Activated CD8-positive, alpha-beta memory T cell treated with anti-CD3 and anti-CD28 coated beads for 4 hours (primary cell): ENCODE results near the gene MXRA8.

Experiments used
- DNase-seq, 2 donors: peaks; one replicate each; pipeline ENCODE4 v3.0.0-alpha.2; 2020; ENCODE audit warnings: low read depth in 2 of 2

Gene MXRA8

DNA sequence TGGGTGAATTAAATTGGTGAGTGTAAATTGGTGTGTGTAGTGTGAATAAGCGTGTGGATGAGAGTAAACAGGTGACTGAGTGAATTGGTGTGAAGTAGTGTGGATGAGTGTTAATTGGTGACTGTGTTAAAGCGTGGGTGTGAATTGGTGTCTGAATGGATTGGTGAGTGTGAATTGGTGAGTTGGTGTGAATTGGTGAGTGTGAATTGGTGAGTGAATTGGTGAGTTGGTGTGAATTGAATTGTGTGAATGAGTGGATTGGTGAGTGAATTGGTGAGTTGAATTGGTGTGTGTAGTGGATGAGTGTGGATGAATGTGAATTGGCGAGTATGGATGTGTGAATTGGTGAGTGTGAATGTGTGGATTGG lies 8.3 kb upstream of the MXRA8 start:
- no peak for DNase-seq

- no peak for DNase-seq
Observed at GRCh38 chr1:1365875-1366698, 7.7 kb upstream of the MXRA8 start.

DNA sequence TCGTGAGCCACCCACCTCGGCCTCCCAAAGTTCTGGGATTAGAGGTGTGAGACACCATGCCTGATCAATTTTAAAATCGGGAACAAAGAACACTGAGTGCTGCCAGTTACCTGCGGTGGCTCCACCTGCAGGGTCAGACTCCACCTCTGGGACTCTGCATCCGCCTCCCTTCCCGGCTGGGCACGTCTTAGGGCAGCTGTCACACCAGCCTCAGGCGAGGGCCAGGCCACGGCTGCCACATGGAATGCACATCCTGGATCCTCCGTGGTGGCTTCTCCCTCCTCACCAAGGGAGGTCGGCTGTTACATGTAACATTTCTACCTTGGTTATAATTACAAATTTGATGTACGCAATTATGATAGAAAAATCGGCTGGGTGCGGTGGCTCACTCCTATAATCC lies 5.9 kb upstream of the MXRA8 start:
- DNase-seq, result no peak

DNA sequence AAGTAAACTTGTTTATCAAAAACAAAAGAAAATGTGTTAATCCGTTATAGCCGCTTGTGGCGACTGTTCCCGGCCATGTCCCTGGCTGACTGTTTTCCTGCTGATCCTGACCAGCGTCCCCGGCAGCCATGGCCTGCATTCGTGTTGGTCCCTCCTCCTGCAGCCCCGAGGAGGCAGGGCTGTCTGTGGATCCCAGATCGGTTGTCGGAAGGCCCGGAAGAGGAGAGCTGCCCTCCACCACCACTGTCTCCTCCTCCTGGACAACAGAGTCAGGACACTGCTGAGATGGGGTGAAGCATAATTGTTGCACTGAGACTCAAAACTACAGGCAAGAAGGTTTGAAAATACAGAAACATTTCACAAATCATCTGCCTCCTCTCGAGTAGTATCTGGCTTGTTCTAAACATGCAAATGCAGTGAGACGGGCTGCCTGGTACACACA lies 3.6 kb upstream of the MXRA8 start:
- DNase-seq, result no peak

GRCh38 chr1:1361233-1361981 lies 3.1 kb upstream of the MXRA8 start:
- DNase-seq, result no peak

- no peak for DNase-seq
Observed at GRCh38 chr1:1360506-1361169, 2.3 kb upstream of the MXRA8 start.

- no peak for DNase-seq
Observed at GRCh38 chr1:1359664-1360468, 1.5 kb upstream of the MXRA8 start.

GRCh38 chr1:1359308-1359663 lies 931 bp upstream of the MXRA8 start:
- no peak for DNase-seq

- DNase-seq, result no peak
Observed at GRCh38 chr1:1357871-1358432, 403 bp downstream of the MXRA8 start.

DNA sequence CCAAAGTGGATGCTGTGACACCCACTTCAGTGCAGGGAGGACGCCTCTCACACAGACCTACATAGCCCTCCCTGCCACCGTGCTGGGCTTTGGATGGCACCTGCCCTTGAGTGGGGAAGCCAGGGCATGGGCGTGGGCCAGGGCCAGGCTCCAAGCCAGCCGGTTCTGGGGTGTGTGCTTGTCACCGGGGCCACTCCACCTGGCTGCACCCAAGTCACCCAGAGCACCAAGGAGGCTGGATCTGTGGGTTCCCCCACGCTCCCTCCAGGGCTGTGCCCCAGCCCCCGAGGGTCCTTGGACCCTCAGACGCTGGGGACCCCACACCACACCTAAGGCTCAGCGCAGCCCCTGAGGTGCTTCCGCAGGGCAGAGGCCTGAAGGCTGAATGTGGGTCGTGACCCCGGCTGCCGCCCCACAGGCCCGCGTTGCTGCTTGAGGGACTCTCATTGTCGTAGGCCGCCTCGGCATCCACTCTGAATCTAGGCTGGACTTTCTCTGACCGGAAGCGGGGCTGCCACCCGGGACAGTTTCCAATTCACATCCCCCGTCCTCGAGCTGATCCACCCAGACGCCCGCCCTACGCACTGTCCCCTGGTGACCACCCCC lies 1.5 kb downstream of the MXRA8 start:
- DNase-seq, result no peak

DNA sequence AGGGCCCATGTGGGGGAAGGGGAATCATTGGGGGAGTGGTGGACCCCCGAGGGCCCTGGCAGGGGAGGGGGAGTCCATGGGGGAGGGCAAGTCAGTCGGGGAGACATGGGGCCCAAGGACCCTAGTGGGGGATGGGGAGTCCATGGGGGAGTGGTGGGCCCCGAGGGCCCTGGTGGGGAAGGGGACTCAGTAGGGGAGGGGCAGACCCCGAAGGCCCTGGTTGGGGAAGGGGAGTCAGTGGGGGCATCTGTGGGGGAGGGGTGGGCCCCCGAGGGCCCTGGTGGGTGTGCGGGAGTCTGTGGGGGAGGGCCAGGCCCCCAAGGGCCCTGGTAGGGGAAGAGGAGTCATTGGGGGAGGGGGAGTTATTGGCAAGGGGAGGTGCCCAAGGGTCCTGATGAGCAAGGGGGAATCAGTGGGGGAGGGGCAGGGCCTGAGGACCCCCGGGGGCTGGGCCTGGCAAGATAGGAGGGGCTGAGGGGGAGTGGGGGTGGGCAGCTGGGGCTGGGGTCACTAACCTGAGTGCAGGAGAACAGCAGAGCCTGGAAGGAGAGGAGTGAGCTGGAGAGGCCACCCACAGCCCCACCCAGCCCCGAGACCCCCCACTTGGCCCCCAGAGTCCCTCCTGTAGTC lies 2.1 kb downstream of the MXRA8 start:
- no peak for DNase-seq

DNA sequence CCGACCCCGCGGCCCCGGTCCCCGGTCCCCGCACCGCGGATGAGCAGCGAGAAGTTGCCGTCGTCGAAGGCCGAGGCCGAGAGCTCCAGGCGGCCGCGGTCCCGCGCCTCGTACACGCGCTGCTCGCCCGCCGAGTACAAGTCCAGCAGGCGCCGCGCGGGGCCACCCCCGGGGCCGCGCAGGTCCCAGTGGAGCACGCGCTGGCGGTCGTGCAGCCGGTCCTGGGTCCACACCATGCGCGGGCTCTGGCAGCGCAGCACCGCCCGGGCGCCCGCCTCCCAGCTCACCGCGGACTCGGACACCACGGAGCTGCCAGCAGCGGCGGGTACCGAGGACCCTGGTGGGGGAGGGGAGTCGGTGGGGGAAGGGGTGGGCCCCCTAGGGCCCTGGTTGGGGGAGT lies 2.9 kb downstream of the MXRA8 start:
- DNase-seq, result no peak

GRCh38 chr1:1354271-1355247 lies 3.8 kb downstream of the MXRA8 start:
- DNase-seq, result no peak

DNA sequence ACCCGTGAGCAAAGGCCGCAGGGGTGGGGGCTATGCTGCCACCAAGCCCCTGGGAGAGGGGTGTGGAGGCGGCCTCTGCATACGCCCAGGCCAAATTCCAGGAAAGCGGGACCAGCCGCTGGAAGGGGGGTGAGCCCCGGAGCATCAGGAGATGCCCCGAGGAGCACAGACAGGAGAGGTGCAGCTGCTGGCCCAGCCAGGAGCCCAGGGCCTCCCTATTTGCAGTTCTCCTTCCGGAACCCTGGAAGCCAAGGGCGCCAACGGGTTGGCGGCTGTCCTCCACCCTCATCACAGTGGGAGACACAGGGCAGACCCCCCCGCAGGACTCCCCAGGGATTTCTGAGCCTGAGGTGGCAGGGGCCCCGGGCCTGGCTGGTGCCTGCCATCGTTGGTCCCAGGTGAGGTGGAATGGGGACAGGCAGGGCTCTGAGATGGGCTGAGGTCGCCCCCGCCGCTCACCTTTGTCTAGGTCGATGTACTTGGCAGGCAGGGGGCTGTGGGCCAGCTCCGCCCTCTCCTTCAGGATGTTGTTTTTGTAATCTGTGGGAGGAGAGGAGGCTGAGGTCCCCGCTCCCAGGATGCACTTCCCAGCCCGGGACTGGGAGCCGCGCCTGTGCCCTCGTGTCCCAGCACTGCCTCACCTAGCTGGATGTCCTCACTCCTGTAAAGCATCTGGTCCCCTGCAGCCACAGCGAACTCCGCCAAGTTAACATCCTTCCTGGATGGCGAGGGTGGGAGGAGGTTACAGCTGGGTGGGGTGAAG lies 4.8 kb downstream of the MXRA8 start:
- DNase-seq, result no peak

- no peak for DNase-seq
Observed at GRCh38 chr1:1352786-1353388, 5.5 kb downstream of the MXRA8 start.

GRCh38 chr1:1351511-1352427 lies 6.6 kb downstream of the MXRA8 start:
- DNase-seq, result no peak
